ENCODE results near the gene SLCO4A1.

DNA sequence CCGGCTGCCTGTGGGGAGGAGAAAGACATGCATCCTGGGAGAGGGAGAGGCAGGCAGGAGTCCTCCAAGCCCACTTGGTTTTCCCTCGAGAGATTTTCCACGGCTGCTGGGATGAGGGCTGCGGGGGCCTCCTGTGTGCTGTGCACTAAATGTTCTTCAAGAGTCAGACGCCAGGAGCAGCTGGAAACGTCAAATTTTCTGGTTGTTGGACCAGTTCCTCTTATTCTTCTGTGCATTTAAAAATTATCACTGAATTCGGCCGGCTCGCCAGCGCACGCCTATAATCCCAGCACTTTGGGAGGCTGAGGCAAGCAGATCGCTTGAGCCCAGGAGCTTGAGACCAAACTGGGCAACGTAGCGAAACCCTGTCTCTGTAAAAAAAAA, 33.6 kb downstream of the SLCO4A1 start:
- no peak for TF ChIP-seq EZH2phosphoT487 (IDR thresholded peaks at IDR 0.05; ENCODE audit: borderline replicate concordance, low read length)
- TF ChIP-seq, protein P1, sequence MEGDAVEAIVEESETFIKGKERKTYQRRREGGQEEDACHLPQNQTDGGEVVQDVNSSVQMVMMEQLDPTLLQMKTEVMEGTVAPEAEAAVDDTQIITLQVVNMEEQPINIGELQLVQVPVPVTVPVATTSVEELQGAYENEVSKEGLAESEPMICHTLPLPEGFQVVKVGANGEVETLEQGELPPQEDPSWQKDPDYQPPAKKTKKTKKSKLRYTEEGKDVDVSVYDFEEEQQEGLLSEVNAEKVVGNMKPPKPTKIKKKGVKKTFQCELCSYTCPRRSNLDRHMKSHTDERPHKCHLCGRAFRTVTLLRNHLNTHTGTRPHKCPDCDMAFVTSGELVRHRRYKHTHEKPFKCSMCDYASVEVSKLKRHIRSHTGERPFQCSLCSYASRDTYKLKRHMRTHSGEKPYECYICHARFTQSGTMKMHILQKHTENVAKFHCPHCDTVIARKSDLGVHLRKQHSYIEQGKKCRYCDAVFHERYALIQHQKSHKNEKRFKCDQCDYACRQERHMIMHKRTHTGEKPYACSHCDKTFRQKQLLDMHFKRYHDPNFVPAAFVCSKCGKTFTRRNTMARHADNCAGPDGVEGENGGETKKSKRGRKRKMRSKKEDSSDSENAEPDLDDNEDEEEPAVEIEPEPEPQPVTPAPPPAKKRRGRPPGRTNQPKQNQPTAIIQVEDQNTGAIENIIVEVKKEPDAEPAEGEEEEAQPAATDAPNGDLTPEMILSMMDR (conservative IDR thresholded peaks at IDR 0.05; ENCODE audit: low read depth, low read length): no peak
